Natural killer cell treated with Interleukin-12 subunit alpha and Interleukin-12 subunit beta and Interleukin-15 and Interleukin-18, amount 100 ng/mL, for 72 hours (primary cell): ENCODE measurements around the gene PTMS. TPM values are rescaled to one million over a fixed set of nuclear protein-coding genes. Genes with fewer than 3 reads are reported as not detected.
A peak's percentile ranks its signal among the peaks of the same experiment; 100 is the strongest.

ENCODE experiments used
- ATAC-seq, 2 donors: fragments of 150-1000 bp; cut with Tn5 transposase in 1 of 2; sonication (Bioruptor Pico), chemical (Tn5 transposase) in 1 of 2; 2 replicates each; pipeline ENCODE4 v1.10.0; 2021
- DNase-seq: peaks from one replicate; pipeline ENCODE4 v3.0.0; 2022; ENCODE audit warnings: low spot score
- H3K27ac Mint-ChIP-seq, 2 donors: 1 replicate in 1 of 2; 2 replicates in 1 of 2; pipeline ENCODE4 v1.8.0; 2022; ENCODE audit warnings: mixed read lengths in 2 of 2, mild to moderate bottlenecking in 1 of 2, moderate library complexity in 1 of 2
- H3K27me3 Mint-ChIP-seq, 2 donors: 1 replicate in 1 of 2; 2 replicates in 1 of 2; pipeline ENCODE4 v1.8.0; 2022; ENCODE audit warnings: mixed read lengths in 2 of 2
- H3K36me3 Mint-ChIP-seq: one replicate; pipeline ENCODE4 v1.8.0; 2022; ENCODE audit warnings: mixed read lengths
- H3K4me1 Mint-ChIP-seq, 2 donors: 1 replicate in 1 of 2; 2 replicates in 1 of 2; pipeline ENCODE4 v1.8.0; 2022; ENCODE audit warnings: low read depth in 2 of 2, mixed read lengths in 2 of 2, mild to moderate bottlenecking in 1 of 2
- H3K4me3 Mint-ChIP-seq: one replicate; pipeline ENCODE4 v1.8.0; 2022; ENCODE audit warnings: mixed read lengths
- H3K9me3 Mint-ChIP-seq: 2 replicates; pipeline ENCODE4 v1.8.0; 2022; ENCODE audit warnings: mixed read lengths
- total RNA-seq, 2 donors: library from RNA; stranded (reverse); gene quantifications; one replicate each; pipeline ENCODE4 v1.2.3, GENCODE V29; 2022

The PTMS gene
- total RNA-seq, 2 donors from 2014 or later, result 50.4 to 93.8 TPM

DNA sequence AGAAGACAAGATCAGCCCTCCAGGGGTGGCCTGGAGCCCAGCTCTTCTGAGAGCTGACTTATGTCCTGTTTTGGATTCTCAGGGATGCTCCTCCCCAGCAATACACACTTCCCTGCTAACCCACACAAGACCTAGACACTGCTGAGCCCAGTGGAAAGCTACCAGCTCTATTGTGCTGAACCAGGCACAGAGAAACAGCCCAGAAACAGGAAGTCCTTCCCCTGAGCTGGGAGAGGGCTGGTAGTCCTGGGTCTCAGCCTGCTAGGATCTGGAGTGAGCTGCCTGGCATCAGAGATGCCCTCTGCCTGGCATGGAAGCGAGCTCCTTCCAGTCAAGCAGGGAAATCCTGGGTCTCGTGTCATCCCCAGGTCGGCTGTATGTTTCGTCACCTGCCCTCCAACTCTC is 4.9 kb downstream of the PTMS start:
- peak overlapping the region; percentile 52 to 93 for H3K27ac Mint-ChIP-seq
- peaks cover 16% of the 10 kb centered on the region for H3K36me3 Mint-ChIP-seq
- H3K27me3 Mint-ChIP-seq, result peaks cover 32 to 41% of the 10 kb centered on the region in 2 donors
- H3K9me3 Mint-ChIP-seq, result no peaks in the 10 kb centered on the region
- H3K4me1 Mint-ChIP-seq, result peaks cover 36 to 58% of the 10 kb centered on the region in 2 donors
- H3K4me3 Mint-ChIP-seq, result peak overlapping the region; percentile 83
- peak; percentile 31 for DNase-seq
- ATAC-seq, result no peak

DNA sequence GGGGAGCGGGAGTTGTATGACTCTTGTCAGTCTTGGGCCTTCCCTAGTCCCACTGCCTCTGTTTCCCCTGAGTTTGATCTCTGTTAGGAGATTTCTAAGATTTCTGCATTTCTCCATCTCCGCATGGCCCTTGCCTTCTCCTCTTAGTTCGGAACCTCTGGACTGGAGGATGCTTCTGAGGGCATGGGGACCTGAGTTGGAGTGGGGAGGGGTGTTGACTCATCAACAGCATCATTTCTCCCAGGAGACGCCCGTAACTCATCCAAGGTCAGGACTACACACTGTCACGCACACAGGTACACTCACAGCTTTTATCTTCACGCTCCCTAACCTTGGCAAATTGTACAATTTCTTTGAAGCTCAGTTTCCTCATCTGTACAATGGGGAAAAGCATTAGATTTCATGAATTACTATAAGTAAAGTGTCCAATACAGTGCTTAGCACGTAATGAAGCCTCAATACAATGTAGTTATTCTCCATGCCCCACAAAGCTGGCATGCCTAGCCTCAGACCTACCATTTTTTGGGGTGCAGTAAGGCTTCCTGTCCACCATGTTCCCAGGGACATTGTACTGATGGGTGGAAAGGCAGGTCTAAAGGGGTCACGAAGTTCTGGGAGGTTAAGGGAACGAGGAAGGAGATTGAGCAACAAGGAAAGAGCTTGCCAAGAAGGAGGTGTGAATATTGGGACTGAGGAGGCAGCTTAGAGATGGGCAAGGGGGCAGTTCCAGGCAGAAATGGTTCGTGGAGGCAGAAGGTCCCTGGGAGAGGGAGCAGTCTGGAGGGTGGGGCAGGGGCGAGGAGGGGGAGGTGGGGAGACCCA is 5.6 kb downstream of the PTMS start:
- no peak for ATAC-seq
- H3K36me3 Mint-ChIP-seq, result peaks cover 22% of the 10 kb centered on the region
- peak overlapping the region; percentile 83 for H3K4me3 Mint-ChIP-seq
- peaks cover 39 to 64% of the 10 kb centered on the region in 2 donors for H3K4me1 Mint-ChIP-seq
- peak overlapping the region; percentile 52 to 93 for H3K27ac Mint-ChIP-seq
- DNase-seq, result peak; percentile 12
- H3K9me3 Mint-ChIP-seq, result no peaks in the 10 kb centered on the region
- peaks cover 32 to 47% of the 10 kb centered on the region in 2 donors for H3K27me3 Mint-ChIP-seq

DNA sequence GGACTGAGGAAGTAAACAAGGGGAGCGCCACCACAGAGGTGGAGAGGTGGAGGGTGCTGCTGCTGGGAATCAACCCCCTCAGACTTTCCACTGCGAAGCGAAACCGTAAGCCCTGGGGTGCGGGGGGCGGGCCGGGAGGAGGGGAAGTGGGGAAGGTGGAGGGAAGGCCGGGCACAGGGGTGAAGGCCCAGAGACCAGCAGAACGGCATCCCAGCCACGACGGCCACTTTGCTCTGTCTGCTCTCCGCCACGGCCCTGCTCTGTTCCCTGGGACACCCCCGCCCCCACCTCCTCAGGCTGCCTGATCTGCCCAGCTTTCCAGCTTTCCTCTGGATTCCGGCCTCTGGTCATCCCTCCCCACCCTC is 6.2 kb downstream of the PTMS start, which contains the start of gene LAG3:
Gene LAG3 (plus strand): TSS at position 190 of the 365 bp plus-strand sequence. CDS start 333 bp downstream, outside the sequence.
- Mint-ChIP-seq H3K27me3 (peaks cover 32 to 47% of the 10 kb centered on the region in 2 donors), H3K9me3 (no peaks in the 10 kb centered on the region), H3K4me3 (peak within 1 kb of the TSS; percentile 83), H3K36me3 (peaks cover 23% of the 10 kb centered on the region), H3K27ac (peak within 1 kb of the TSS; percentile 52 to 93), H3K4me1 (peaks cover 36 to 65% of the 10 kb centered on the region in 2 donors)
- peak; percentile 61 for DNase-seq
- ATAC-seq, result peak; percentile 23 to 37

GRCh38 chr12:6772726-6773589 is 6.8 kb downstream of the PTMS start:
- peaks cover 31 to 60% of the 10 kb centered on the region in 2 donors for H3K4me1 Mint-ChIP-seq
- peak; percentile 59 for DNase-seq
- ATAC-seq, result no peak
- peaks cover 23% of the 10 kb centered on the region for H3K36me3 Mint-ChIP-seq
- H3K9me3 Mint-ChIP-seq, result no peaks in the 10 kb centered on the region
- H3K4me3 Mint-ChIP-seq, result peak overlapping the region; percentile 83
- H3K27ac Mint-ChIP-seq, result peak overlapping the region; percentile 52 to 93
- peaks cover 29 to 48% of the 10 kb centered on the region in 2 donors for H3K27me3 Mint-ChIP-seq

GRCh38 chr12:6773590-6774351 is 7.6 kb downstream of the PTMS start:
- peak overlapping the region; percentile 90 for H3K4me3 Mint-ChIP-seq

GRCh38 chr12:6774499-6775062 is 8.4 kb downstream of the PTMS start:
- DNase-seq, result peak; percentile 68
- Mint-ChIP-seq H3K27me3 (peaks cover 29 to 57% of the 10 kb centered on the region in 2 donors), H3K4me1 (peaks cover 38 to 59% of the 10 kb centered on the region in 2 donors), H3K9me3 (no peaks in the 10 kb centered on the region), H3K27ac (peak overlapping the region; percentile 76 to 93), H3K4me3 (peak overlapping the region; percentile 90), H3K36me3 (peaks cover 23% of the 10 kb centered on the region)
- ATAC-seq, result peak; percentile 44 to 77

More at GRCh38 chr12:6773590-6774351, 7.6 kb downstream of the PTMS start:
- peak; percentile 4 to 13 for ATAC-seq
- H3K9me3 Mint-ChIP-seq, result no peaks in the 10 kb centered on the region
- DNase-seq, result peak; percentile 62
- peaks cover 23% of the 10 kb centered on the region for H3K36me3 Mint-ChIP-seq
- H3K4me1 Mint-ChIP-seq, result peaks cover 36 to 59% of the 10 kb centered on the region in 2 donors
- peaks cover 28 to 56% of the 10 kb centered on the region in 2 donors for H3K27me3 Mint-ChIP-seq
- H3K27ac Mint-ChIP-seq, result peak overlapping the region; percentile 76 to 93

GRCh38 chr12:6775185-6776174 is 9.3 kb downstream of the PTMS start:
- peak overlapping the region; percentile 90 for H3K4me3 Mint-ChIP-seq
- ATAC-seq, result no peak
- peaks cover 29 to 50% of the 10 kb centered on the region in 2 donors for H3K27me3 Mint-ChIP-seq
- peak; percentile 58 for DNase-seq
- peak overlapping the region; percentile 76 to 93 for H3K27ac Mint-ChIP-seq
- H3K4me1 Mint-ChIP-seq, result peaks cover 38 to 61% of the 10 kb centered on the region in 2 donors
- H3K36me3 Mint-ChIP-seq, result peaks cover 23% of the 10 kb centered on the region
- H3K9me3 Mint-ChIP-seq, result no peaks in the 10 kb centered on the region

DNA sequence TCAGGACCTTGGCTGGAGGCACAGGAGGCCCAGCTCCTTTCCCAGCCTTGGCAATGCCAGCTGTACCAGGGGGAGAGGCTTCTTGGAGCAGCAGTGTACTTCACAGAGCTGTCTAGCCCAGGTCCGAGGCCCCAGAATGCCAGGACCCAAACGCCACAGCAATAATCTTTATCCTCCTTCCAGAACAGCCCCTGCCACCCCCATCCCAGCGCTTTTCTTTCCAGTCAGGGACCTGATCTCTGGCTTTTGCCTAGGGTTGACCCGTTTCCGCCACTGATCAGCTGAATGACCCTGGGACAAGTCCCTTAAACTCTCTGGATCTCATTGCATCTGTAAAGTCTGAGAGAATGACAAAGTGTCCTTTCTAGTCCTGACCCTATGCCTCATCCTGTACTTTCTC is 11.2 kb downstream of the PTMS start:
- H3K27ac Mint-ChIP-seq, result peak overlapping the region; percentile 77 to 93
- DNase-seq (no peak), ATAC-seq (no peak)
- H3K4me3 Mint-ChIP-seq, result peak overlapping the region; percentile 90
- peaks cover 22 to 38% of the 10 kb centered on the region in 2 donors for H3K27me3 Mint-ChIP-seq
- no peaks in the 10 kb centered on the region for H3K9me3 Mint-ChIP-seq
- H3K36me3 Mint-ChIP-seq, result peaks cover 23% of the 10 kb centered on the region
- H3K4me1 Mint-ChIP-seq, result peaks cover 30 to 51% of the 10 kb centered on the region in 2 donors

GRCh38 chr12:6778217-6778573 is 12.0 kb downstream of the PTMS start:
- Mint-ChIP-seq H3K27me3 (peaks cover 22 to 36% of the 10 kb centered on the region in 2 donors), H3K27ac (peak overlapping the region; percentile 77 to 93), H3K9me3 (no peaks in the 10 kb centered on the region), H3K36me3 (peaks cover 23% of the 10 kb centered on the region), H3K4me1 (peaks cover 29 to 51% of the 10 kb centered on the region in 2 donors), H3K4me3 (peak overlapping the region; percentile 84)
- DNase-seq (peak; percentile 10), ATAC-seq (no peak)

GRCh38 chr12:6778574-6779550 is 12.7 kb downstream of the PTMS start:
- Mint-ChIP-seq H3K27ac (peak overlapping the region; percentile 77 to 93), H3K36me3 (peaks cover 23% of the 10 kb centered on the region), H3K27me3 (peaks cover 22 to 34% of the 10 kb centered on the region in 2 donors), H3K9me3 (no peaks in the 10 kb centered on the region), H3K4me3 (peak overlapping the region; percentile 84), H3K4me1 (peaks cover 27 to 51% of the 10 kb centered on the region in 2 donors)
- DNase-seq (peak; percentile 89), ATAC-seq (peak; percentile 77 to 93)
